Spleen (tissue), 11 donors: Measurements from ENCODE around the gene ENOSF1. TPM values are rescaled to one million over a fixed set of nuclear protein-coding genes. Genes with fewer than 3 reads are reported as not detected.

Experiments
- DNase-seq: peaks from one replicate; pipeline ENCODE4 v3.0.0-alpha.2; 2020
- H3K27ac ChIP-seq, 8 donors: fragments of 200-600 bp; sonication (generic) in 7 of 8; 1 replicate in 4 of 8; 2 replicates in 4 of 8; pipeline versions ENCODE4 v1.5.0 to v1.8.0; 2016 to 2021; ENCODE audit warnings: inconsistent platforms in 4 of 8, mild to moderate bottlenecking in 4 of 8, moderate library complexity in 1 of 8
- H3K27me3 ChIP-seq, 7 donors: fragments of 200-600 bp; sonication (generic) in 6 of 7; replicated peaks in 1 of 7; 1 replicate in 4 of 7; 2 replicates in 3 of 7; pipeline versions ENCODE4 v1.5.0 to v1.8.0; 2016 to 2021; ENCODE audit warnings: inconsistent platforms in 3 of 7, mild to moderate bottlenecking in 1 of 7
- H3K36me3 ChIP-seq, 6 donors: fragments of 200-600 bp; sonication (generic) in 5 of 6; 1 replicate in 4 of 6; 2 replicates in 2 of 6; pipeline versions ENCODE4 v1.5.0 to v1.8.0; 2016 to 2021; ENCODE audit warnings: inconsistent platforms in 2 of 6
- H3K4me1 ChIP-seq, 6 donors: fragments of 200-600 bp; sonication (generic) in 5 of 6; 1 replicate in 3 of 6; 2 replicates in 3 of 6; pipeline versions ENCODE4 v1.5.0 to v1.8.0; 2016 to 2021; ENCODE audit warnings: inconsistent platforms in 3 of 6
- H3K4me3 ChIP-seq, 8 donors: fragments of 200-600 bp; sonication (generic) in 7 of 8; 1 replicate in 4 of 8; 2 replicates in 4 of 8; pipeline versions ENCODE4 v1.5.0 to v1.8.0; 2016 to 2021; ENCODE audit warnings: inconsistent platforms in 4 of 8, mild to moderate bottlenecking in 4 of 8, moderate library complexity in 2 of 8
- H3K9me3 ChIP-seq, 8 donors: fragments of 200-600 bp; sonication (generic) in 7 of 8; 1 replicate in 4 of 8; 2 replicates in 4 of 8; pipeline versions ENCODE4 v1.5.0 to v1.8.0; 2016 to 2021; ENCODE audit warnings: inconsistent platforms in 4 of 8
- POLR2A ChIP-seq, 3 donors: fragments of 450-650 bp; IDR thresholded peaks; one replicate each; pipeline ENCODE4 v1.5.1; 2017; ENCODE audit warnings: antibody characterized with exemption in 3 of 3, mild to moderate bottlenecking in 1 of 3
- POLR2AphosphoS5 ChIP-seq, 3 donors: sonication (generic); formaldehyde crosslinking; IDR thresholded peaks; one replicate each; pipeline ENCODE4 v1.5.1; 2017; ENCODE audit warnings: antibody characterized with exemption in 3 of 3
- WGBS, 5 donors: extraction: QIAGEN DNeasy Blood & Tissue Kit in 3 of 5; methylation state at CpG; one replicate each; pipeline versions ENCODE4 v1.1.5 to v1.1.7; 2013 to 2018; 5-methylcytosine and 5-hydroxymethylcytosine counted together
- intact Hi-C: fragments of 100-400 bp; cut with DNase I; formaldehyde crosslinking; loops from one replicate; pipeline ENCODE4 v1.15.0; 2023; ENCODE audit warnings: low total_unique reads
- polyA plus RNA-seq, 3 donors: library from polyadenylated mRNA; stranded (reverse); fragments of 200-250 nt; gene quantifications; one replicate each; pipeline ENCODE4 v1.2.1, GENCODE V29; 2013
- total RNA-seq, 7 donors: library from RNA; depleted of rRNA in 3 of 7; stranded (reverse); fragments of >200 nt in 3 of 7; fragmentation: NEBNext Ultra II Directional in 4 of 7; extraction: Animal tissue kit (Norgen Biotek cat#: 25700) in 4 of 7; gene quantifications; one replicate each; pipeline versions ENCODE4 v1.1.0 to v1.2.1, GENCODE V29; 2016 to 2021
- TF ChIP-seq, protein P1 (sequence below), 11 experiments: fragments of 200-600 bp in 7 of 11; fragments of 450-650 bp in 4 of 11; sonication (generic) in 4 of 11; IDR thresholded peaks in 8 of 11; conservative IDR thresholded peaks in 3 of 11; 1 replicate in 7 of 11; 2 replicates in 4 of 11; pipeline versions ENCODE4 v1.4.0 to v1.8.0; 2016 to 2021; ENCODE audit warnings: antibody characterized with exemption in 11 of 11, inconsistent platforms in 4 of 11, mild to moderate bottlenecking in 1 of 11
- donor health status: healthy with polysubstance abuse.
- donor health status: DM: no; HTN: no; CAD: no; lungs with moderate emphysema.
- donor health status: DM: no; HTN: no; CAD: no.
- donor health status: Bipolar disorder and iron deficiency.
- donor health status: healthy.
- donor health status: DM: no; HTN: no; CAD: no.
- donor health status: DM: yes; HTN: yes; CAD: no.

The ENOSF1 gene
- total and polyA plus RNA-seq, 10 donors: 28.2 to 125 (median 74.3) TPM

DNA sequence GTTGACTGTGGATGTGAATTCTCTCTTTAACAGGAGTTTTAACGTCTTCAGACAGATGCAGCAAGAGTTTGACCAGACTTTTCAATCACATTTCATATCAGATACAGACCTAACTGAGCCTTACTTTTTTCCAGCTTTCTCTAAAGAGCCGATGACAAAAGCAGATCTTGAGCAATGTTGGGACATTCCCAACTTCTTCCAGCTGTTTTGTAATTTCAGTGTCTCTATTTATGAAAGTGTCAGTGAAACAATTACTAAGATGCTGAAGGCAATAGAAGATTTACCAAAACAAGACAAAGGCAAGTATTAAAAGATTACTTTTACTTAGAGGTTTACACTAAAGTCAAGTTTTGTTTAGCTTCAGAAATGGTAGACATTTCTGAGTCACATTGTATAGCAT is 85.2 kb downstream of the ENOSF1 start:
- TF ChIP-seq POLR2AphosphoS5 (IDR thresholded peaks at IDR 0.05) (no peak), POLR2A (IDR thresholded peaks at IDR 0.05) (no peak)
- TF ChIP-seq, protein P1, sequence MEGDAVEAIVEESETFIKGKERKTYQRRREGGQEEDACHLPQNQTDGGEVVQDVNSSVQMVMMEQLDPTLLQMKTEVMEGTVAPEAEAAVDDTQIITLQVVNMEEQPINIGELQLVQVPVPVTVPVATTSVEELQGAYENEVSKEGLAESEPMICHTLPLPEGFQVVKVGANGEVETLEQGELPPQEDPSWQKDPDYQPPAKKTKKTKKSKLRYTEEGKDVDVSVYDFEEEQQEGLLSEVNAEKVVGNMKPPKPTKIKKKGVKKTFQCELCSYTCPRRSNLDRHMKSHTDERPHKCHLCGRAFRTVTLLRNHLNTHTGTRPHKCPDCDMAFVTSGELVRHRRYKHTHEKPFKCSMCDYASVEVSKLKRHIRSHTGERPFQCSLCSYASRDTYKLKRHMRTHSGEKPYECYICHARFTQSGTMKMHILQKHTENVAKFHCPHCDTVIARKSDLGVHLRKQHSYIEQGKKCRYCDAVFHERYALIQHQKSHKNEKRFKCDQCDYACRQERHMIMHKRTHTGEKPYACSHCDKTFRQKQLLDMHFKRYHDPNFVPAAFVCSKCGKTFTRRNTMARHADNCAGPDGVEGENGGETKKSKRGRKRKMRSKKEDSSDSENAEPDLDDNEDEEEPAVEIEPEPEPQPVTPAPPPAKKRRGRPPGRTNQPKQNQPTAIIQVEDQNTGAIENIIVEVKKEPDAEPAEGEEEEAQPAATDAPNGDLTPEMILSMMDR (IDR thresholded peaks at IDR 0.05 in 8 of 11, conservative IDR thresholded peaks at IDR 0.05 in 3 of 11): no peak
- no peaks in the 10 kb centered on the region for H3K9me3 ChIP-seq
- intact Hi-C loops: loop anchor here (5.0 kb wide), 1 partner anchor 205 kb away; no protein-coding TSS in a partner anchor
- no peak overlapping the region for H3K27ac ChIP-seq
- no peaks in the 10 kb centered on the region for H3K36me3 ChIP-seq
- DNase-seq: no peak
- peaks cover 0 to 3% (median 0%) of the 10 kb centered on the region in 6 donors for H3K4me1 ChIP-seq
- WGBS, 5 donors: 63 to 85% (median 73%) methylated on average over 2 of the region's 2 CpGs
- H3K4me3 ChIP-seq: no peak overlapping the region
- peaks cover 0 to 9% (median 0%) of the 10 kb centered on the region in 7 donors for H3K27me3 ChIP-seq

DNA sequence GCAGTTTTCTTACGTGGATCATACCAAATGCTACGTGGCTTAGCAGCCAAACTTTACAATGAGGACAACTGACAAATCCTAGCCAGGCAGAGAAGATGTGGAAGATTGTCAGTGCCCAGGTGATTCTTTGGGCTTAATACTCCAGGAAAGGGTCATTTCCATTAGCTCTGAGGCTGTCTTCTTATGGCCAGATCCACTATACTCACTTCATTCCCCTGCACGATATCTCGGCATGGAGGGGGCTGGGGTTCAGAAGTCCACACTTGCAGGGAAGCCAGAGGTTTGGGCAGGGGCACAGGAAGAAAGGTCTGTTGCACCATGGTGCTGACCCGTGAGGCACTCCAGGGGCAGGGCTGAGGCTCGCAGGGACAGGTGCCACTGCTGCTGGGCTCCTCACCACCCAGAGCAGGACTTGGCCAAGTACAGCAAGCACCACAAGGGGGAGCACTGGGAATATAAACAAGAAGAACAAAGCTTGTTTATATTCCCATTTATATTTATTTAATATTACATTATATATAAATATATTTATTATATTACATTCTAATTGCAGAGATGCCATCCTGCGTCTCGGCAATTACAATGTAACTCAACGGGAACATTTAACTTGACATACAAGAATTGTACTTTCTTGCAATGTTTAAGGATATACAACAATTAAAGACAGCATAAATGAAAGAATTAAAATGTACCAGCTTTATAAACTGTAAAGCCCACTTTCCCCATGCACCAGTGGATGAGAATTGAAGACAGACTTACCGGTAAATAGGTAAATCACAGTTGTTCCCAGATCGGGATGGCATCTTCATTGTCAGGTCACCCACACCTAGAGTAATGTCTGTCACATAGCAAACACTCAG is 88.4 kb downstream of the ENOSF1 start:
- Histone ChIP-seq H3K27ac (no peak overlapping the region), H3K4me1 (peaks cover 0 to 3% (median 0%) of the 10 kb centered on the region in 6 donors), H3K36me3 (no peaks in the 10 kb centered on the region), H3K9me3 (no peaks in the 10 kb centered on the region), H3K4me3 (no peak overlapping the region), H3K27me3 (peaks cover 0 to 7% (median 0%) of the 10 kb centered on the region in 7 donors)
- DNase-seq: no peak
- TF ChIP-seq, protein P1 (IDR thresholded peaks at IDR 0.05 in 8 of 11, conservative IDR thresholded peaks at IDR 0.05 in 3 of 11): peak in 10 of 11 experiments; percentile 14 to 81 (median 63)
- TF ChIP-seq POLR2AphosphoS5 (IDR thresholded peaks at IDR 0.05) (no peak), POLR2A (IDR thresholded peaks at IDR 0.05) (no peak)
- intact Hi-C loops: no loop called here
- 66 to 72% (median 67%) methylated on average over 11 of the region's 11 CpGs for WGBS, 5 donors

DNA sequence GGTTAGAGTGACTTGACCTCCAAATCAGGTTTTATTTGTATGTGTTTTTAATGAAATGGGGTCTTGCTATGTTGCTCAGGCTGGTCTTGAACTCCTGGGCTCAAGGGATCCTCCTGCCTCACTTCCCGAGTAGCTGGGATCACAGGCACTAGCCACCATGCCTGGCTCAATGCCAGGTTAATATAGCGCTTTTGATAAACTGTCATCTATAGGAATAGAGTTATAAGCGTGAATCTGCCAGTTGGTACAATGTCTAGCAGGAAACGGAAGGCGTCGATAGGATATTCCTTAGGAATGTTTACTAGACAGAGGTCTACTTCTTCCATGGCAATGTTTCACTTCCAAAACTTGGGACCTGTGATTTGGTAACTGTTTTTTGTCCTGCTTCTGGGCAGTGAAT is 90.1 kb downstream of the ENOSF1 start:
- no peaks in the 10 kb centered on the region for H3K9me3 ChIP-seq
- H3K27ac ChIP-seq: no peak overlapping the region
- TF ChIP-seq, protein P1 (IDR thresholded peaks at IDR 0.05 in 8 of 11, conservative IDR thresholded peaks at IDR 0.05 in 3 of 11): no peak
- TF ChIP-seq POLR2AphosphoS5 (IDR thresholded peaks at IDR 0.05) (no peak), POLR2A (IDR thresholded peaks at IDR 0.05) (no peak)
- intact Hi-C loops: no loop called here
- H3K4me1 ChIP-seq: peaks cover 0 to 3% (median 0%) of the 10 kb centered on the region in 6 donors
- H3K4me3 ChIP-seq: no peak overlapping the region
- DNase-seq: no peak
- H3K36me3 ChIP-seq: no peaks in the 10 kb centered on the region
- WGBS, 5 donors: 79 to 90% (median 79%) methylated on average over 6 of the region's 6 CpGs
- peaks cover 0 to 7% (median 0%) of the 10 kb centered on the region in 7 donors for H3K27me3 ChIP-seq
